Epithelial cell of esophagus (primary cell): ENCODE measurements around the gene SORCS2.

Experiments used
- DNase-seq: peaks from one replicate; pipeline ENCODE4 v3.0.0; 2010; ENCODE audit warnings: low read depth
- H3K4me3 ChIP-seq: 2 replicates; pipeline ENCODE4 v1.5.1; 2011; ENCODE audit warnings: mild to moderate bottlenecking, low read length, control low read depth
- TF ChIP-seq, protein P1 (sequence below): IDR thresholded peaks from 2 replicates; pipeline ENCODE4 v1.5.1; 2011; ENCODE audit warnings: low read depth, mild to moderate bottlenecking, low read length, control low read depth, inconsistent platforms; ENCODE audit not compliant: insufficient read depth; ENCODE audit errors: missing control alignments

Gene SORCS2

DNA sequence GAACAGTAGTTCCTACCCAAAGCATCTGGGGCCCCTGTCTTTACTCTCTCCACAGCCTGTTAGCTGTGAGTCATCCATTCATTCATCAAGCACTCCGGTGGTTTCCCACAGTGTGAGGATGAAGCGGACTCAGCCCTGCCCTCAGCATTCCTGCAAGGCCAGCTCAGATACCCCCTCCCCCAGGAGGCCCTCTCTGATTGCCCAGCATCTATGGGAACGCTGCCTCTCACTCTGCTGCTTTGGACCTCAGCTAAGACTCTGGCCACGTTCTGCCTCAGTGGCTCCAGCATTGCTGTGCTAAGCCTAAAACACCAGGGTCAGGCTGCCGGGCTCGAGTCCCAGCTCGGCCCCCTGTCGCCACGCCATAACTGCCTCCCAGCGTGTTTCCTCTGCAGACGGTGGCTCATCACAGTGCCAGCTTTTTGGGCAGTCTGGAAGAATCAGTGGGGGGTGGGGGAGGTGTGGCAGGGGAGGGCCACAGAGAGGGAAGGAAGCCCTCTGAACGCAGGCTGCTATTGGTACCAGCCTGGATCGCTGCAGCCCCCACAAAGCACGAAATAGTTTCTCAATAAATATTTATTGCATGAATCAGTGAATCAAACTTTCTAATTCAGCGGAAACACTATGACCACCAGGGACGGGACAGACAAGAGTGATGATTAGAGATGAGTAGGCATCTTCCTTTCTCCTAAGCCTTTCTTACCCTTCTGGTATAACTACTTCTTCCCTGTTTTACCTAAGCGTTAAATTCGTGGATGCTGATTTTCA is 74.4 kb downstream of the SORCS2 start:
- peak; percentile 13 for DNase-seq
- TF ChIP-seq, protein P1, sequence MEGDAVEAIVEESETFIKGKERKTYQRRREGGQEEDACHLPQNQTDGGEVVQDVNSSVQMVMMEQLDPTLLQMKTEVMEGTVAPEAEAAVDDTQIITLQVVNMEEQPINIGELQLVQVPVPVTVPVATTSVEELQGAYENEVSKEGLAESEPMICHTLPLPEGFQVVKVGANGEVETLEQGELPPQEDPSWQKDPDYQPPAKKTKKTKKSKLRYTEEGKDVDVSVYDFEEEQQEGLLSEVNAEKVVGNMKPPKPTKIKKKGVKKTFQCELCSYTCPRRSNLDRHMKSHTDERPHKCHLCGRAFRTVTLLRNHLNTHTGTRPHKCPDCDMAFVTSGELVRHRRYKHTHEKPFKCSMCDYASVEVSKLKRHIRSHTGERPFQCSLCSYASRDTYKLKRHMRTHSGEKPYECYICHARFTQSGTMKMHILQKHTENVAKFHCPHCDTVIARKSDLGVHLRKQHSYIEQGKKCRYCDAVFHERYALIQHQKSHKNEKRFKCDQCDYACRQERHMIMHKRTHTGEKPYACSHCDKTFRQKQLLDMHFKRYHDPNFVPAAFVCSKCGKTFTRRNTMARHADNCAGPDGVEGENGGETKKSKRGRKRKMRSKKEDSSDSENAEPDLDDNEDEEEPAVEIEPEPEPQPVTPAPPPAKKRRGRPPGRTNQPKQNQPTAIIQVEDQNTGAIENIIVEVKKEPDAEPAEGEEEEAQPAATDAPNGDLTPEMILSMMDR = no peak
- no peak overlapping the region for H3K4me3 ChIP-seq

DNA sequence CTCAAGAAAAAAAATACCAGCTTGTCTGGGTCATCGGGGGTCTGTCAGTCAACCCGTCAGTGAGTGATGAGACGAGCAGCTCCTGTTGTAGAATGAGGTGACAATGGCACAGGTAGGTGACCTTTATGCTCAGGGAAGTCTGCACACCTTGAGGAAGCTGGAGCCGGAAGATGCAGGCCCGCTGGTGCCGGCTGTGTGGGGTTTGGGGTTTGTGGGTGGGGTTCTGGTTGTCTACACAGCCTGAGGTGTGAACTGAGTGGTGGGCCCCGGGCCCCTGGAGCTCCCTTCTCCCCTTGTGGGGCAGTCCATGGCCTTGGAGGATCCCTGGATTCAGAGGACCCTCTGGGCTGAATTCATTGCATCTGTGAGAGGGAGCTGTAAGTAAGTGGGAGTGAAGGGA is 75.5 kb downstream of the SORCS2 start:
- H3K4me3 ChIP-seq = no peak overlapping the region
- DNase-seq = no peak

DNA sequence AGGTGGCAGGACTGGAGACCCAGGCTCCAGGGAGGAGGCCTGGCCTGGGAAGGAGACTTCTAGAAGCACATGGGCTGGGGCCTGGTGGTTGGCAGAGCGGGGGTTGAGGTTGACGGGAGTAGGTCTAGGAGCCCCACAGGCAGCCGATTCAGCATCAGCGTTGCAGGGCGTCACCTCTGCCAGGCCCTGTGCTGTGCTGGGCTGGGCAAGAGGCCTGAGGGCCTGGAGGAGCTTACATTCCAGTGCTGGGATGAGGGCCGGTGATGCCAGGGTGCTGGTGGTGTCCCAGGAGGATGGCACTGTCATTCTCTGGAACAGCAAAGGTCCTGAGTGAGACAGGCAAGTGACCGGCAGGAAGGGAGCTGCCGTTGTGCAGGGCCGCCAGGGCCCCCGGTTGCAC is 76.6 kb downstream of the SORCS2 start:
- TF ChIP-seq, protein P1 = no peak
- H3K4me3 ChIP-seq = no peak overlapping the region
- DNase-seq = no peak

More for the DNA sequence above, 75.5 kb downstream of the SORCS2 start:
- TF ChIP-seq, protein P1 = no peak

DNA sequence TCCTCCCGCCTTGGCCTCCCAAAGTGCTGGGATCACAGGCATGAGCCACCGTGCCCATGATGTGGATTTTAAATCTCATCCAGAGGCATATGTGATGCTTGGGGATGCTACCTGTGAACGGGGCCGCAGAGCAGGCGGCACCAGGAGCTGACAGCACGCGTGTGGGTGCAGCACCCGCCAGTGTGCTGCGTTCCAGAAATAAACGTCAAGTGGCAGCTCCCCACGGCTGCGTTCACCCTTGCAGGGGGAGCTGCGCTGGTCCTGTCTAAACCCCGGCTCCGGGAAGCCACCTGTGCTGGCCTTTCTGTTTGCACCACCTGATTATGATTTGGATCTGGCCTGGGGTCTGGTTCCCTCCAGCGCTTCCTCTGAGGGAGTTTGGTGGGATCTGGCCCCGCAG is 77.8 kb downstream of the SORCS2 start:
- H3K4me3 ChIP-seq = no peak overlapping the region
- TF ChIP-seq, protein P1 = no peak

DNA sequence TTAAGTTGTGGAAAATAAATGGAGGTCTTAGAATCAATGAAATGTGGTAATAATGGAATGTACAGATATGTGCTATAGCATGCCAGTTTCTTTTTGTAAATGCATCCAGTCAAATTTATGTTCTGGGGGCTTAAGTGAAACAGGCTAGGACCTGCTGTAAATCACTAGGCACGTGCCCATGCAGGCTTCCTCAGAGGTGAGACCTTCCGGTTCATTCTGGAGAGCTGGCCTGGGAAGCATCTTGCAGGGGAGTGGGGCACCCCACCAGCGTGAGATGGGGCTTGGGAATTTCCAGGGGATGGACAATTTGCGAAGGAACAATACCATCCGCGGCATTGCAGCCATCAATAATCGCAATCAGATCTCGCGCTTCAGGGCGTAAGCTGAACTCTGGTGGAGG is 80.1 kb downstream of the SORCS2 start:
- TF ChIP-seq, protein P1 = no peak
- no peak for DNase-seq
- no peak overlapping the region for H3K4me3 ChIP-seq

More for the DNA sequence above, 77.8 kb downstream of the SORCS2 start:
- DNase-seq = no peak

DNA sequence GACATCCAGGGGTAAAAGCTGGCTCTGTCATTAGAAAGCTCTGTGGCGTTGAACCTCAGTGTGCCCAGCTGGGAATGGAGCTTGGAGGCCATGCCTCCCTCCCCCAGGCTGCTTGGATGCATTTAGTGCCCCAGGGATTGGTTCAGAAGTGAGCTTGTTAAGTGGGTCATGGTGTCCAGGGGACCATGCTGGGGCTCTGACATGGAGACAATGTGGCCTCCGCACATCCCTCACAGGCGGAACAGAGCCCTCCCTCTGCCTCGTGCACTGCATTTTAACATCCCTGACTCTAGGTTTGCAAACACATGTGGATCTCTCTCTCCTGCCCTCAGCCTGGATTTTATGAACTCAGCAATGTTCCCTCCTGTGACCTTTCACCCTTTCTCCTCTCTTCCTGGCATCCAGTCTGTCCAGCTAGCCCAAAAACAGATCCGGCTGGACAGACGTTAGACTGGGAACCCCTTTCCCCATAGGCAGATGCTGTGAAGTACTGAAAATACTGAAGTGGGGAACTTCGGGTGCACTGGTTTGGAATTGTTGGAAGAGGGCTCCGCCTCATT is 81.5 kb downstream of the SORCS2 start:
- H3K4me3 ChIP-seq = no peak overlapping the region
- DNase-seq = no peak
- TF ChIP-seq, protein P1 = no peak

DNA sequence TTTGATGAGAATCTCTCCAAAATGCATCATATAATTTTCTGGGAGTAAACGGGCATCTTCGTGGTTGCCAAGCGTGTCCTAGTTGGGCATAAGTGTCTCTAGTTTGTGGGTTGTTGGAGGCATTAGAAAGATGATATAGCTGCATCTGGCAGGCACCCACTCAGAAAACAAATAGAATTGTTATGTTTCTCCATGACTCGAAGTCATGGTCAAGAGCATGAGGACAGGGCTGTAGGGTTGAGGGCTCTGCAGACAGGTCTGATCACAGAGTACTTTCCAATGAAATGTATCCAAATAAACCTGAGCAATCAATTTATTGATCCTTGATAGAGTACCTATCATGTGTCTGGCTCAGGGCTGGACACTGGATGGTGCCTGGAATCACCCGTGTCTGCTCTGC is 82.7 kb downstream of the SORCS2 start:
- TF ChIP-seq, protein P1 = no peak
- DNase-seq = no peak
- H3K4me3 ChIP-seq = no peak overlapping the region
